GM12872 (cell line): Measurements from ENCODE around the gene NEDD4L.

Experiments used
- TF ChIP-seq, protein P1 (sequence below): IDR thresholded peaks from 3 replicates; pipeline ENCODE4 v1.5.1; 2011; ENCODE audit warnings: low read depth, mild to moderate bottlenecking, low read length, moderate library complexity; ENCODE audit not compliant: insufficient read depth

NEDD4L gene

GRCh38 chr18:58314284-58314683, 270.3 kb downstream of the NEDD4L start:
- TF ChIP-seq, protein P1, sequence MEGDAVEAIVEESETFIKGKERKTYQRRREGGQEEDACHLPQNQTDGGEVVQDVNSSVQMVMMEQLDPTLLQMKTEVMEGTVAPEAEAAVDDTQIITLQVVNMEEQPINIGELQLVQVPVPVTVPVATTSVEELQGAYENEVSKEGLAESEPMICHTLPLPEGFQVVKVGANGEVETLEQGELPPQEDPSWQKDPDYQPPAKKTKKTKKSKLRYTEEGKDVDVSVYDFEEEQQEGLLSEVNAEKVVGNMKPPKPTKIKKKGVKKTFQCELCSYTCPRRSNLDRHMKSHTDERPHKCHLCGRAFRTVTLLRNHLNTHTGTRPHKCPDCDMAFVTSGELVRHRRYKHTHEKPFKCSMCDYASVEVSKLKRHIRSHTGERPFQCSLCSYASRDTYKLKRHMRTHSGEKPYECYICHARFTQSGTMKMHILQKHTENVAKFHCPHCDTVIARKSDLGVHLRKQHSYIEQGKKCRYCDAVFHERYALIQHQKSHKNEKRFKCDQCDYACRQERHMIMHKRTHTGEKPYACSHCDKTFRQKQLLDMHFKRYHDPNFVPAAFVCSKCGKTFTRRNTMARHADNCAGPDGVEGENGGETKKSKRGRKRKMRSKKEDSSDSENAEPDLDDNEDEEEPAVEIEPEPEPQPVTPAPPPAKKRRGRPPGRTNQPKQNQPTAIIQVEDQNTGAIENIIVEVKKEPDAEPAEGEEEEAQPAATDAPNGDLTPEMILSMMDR: no peak

- TF ChIP-seq, protein P1: no peak
These were observed 271.0 kb downstream of the NEDD4L start for GRCh38 chr18:58315041-58315440.

DNA sequence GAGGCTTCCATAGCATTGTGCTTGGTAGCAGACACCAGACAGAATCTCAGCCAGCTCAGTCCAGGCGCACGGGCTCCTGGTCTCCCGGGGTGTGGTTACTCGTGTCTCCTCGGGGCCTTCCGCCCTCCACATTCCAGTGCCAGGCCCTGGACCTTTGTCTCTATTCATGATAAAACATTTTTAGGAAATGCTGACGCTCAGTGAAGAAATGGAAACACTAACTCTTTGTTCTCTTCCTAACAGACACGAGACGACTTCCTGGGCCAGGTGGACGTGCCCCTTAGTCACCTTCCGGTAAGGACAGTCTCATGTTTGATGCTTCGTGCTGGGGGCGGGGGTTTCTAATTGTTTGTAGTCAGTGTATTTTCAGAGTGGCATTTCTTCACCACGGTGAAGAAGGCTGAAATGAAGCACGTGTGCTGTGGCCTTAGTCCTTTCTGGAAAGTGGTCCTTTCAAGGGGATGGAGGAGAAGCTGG, 271.8 kb downstream of the NEDD4L start:
- TF ChIP-seq, protein P1: no peak

DNA sequence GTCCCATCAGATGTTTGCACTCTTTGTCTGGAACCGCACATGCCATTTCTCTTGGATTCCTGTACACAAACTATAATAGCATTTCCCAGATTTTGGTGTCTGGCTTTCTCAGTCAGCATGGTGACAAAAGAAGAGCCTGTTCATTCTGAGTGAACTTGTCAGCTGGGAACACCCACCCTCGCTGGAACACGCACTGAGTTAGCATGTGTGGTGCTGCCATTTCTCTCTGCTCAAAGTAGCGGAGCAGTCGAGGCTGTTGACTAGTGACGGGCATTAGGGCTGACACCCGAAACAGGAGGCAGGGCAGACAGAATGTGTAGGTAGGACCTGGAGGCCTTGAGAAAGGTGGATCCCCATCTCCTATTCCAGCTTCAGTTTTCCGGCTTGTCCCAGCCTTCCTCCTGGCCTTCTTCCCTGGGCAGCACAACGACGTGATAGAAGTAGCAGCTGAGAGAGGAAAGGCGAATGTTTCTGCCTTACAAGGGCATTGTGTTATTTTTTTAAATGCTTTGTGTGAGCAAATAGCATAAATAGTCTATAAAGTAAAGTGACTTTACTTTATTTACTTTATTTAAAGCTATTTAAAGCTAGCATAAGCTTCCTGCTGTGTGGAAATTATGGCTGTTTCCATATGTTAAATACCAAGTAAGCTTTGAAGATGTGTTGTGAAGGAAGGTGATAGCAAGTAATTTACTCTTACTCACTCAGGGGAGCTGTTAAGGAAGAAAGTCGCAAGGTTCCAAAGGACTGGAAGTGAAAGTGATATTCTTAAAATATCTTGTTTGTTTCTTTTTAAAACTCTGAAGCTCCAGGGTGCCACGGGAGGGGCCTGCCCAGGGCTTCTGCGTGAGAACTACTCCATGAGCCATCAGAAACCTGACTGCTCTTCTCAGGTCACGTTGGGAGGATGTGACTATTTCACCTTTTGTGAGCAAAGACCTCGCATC, 272.6 kb downstream of the NEDD4L start:
- TF ChIP-seq, protein P1: no peak

- TF ChIP-seq, protein P1: no peak
These were observed 275.7 kb downstream of the NEDD4L start for GRCh38 chr18:58319719-58320118.

GRCh38 chr18:58320907-58321561, 277.0 kb downstream of the NEDD4L start:
- TF ChIP-seq, protein P1: no peak

DNA sequence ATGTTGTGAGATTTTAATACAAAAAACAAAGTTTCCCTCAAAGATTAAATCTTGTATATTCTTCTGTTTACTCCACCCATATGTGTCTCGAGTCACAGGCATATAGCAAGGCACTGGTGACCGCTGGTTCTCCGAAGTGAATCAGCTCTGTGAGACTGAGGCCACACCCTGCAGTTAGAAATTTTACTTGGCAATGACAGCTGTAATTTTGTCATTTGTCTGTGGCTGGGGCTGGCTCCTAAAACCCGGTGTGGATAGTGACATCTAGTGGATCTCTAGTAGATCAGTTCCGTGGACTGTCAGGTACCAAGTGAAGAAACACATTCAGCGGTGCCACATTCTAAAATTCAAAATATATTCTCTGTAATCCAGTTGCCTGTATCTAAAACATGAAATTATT, 278.0 kb downstream of the NEDD4L start:
- TF ChIP-seq, protein P1: peak; percentile 54
